ENCODE data around the gene ERCC3.

DNA sequence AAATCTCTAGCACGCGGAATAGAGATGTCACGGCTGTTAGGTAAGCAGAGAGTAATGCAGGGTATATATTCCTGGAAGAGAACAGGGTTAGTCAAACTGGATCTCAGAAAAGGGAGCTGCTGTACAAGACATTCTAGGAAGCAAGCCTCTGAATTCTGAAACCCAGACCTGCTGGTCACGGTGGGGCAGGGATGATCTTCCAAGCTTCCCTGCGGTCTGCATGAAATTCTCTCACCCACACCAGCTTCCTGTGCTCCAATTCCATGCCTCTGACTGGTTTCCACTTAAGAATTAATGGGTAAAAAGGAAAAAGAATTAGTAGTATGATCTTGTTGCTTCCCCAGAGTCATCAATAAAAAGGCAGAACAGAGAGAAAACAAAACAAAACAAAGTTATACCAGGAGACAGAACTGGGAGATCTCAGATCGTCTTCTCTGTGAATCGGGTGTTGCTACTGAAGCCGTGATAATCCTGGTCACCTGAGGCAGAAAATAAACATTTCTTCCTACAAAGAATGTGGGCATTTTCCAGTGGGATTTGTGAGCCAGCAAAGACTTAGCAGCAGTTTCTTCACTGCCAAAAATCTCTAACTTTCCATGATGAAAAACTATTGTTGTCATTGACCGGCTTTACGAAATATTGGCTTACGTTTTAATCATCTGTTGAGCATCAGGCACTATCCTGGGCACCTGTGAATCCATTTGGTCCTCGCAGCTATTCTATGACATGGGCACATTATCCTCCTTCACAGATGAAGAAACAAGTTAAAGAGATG, 68.6 kb downstream of the ERCC3 start:
- TF ChIP-seq KLF16 (CRISPR knock-in tag; IDR thresholded peaks at IDR 0.05), result no peak
- TF ChIP-seq, protein P1, sequence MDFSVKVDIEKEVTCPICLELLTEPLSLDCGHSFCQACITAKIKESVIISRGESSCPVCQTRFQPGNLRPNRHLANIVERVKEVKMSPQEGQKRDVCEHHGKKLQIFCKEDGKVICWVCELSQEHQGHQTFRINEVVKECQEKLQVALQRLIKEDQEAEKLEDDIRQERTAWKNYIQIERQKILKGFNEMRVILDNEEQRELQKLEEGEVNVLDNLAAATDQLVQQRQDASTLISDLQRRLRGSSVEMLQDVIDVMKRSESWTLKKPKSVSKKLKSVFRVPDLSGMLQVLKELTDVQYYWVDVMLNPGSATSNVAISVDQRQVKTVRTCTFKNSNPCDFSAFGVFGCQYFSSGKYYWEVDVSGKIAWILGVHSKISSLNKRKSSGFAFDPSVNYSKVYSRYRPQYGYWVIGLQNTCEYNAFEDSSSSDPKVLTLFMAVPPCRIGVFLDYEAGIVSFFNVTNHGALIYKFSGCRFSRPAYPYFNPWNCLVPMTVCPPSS (IDR thresholded peaks at IDR 0.05), result no peak
- no peak for TF ChIP-seq ZNF747 (CRISPR knock-in tag; IDR thresholded peaks at IDR 0.05; ENCODE audit: borderline replicate concordance)
- no peak for TF ChIP-seq ZNF253 (CRISPR knock-in tag; IDR thresholded peaks at IDR 0.05; ENCODE audit: borderline replicate concordance)
- TF ChIP-seq, protein P2, sequence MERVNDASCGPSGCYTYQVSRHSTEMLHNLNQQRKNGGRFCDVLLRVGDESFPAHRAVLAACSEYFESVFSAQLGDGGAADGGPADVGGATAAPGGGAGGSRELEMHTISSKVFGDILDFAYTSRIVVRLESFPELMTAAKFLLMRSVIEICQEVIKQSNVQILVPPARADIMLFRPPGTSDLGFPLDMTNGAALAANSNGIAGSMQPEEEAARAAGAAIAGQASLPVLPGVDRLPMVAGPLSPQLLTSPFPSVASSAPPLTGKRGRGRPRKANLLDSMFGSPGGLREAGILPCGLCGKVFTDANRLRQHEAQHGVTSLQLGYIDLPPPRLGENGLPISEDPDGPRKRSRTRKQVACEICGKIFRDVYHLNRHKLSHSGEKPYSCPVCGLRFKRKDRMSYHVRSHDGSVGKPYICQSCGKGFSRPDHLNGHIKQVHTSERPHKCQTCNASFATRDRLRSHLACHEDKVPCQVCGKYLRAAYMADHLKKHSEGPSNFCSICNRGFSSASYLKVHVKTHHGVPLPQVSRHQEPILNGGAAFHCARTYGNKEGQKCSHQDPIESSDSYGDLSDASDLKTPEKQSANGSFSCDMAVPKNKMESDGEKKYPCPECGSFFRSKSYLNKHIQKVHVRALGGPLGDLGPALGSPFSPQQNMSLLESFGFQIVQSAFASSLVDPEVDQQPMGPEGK (CRISPR knock-in tag; IDR thresholded peaks at IDR 0.05), result no peak
- no peak for TF ChIP-seq KLF6 (CRISPR knock-in tag; IDR thresholded peaks at IDR 0.05)
- no peak for TF ChIP-seq SMAD3 (CRISPR knock-in tag; IDR thresholded peaks at IDR 0.05)
- TF ChIP-seq, protein P3, sequence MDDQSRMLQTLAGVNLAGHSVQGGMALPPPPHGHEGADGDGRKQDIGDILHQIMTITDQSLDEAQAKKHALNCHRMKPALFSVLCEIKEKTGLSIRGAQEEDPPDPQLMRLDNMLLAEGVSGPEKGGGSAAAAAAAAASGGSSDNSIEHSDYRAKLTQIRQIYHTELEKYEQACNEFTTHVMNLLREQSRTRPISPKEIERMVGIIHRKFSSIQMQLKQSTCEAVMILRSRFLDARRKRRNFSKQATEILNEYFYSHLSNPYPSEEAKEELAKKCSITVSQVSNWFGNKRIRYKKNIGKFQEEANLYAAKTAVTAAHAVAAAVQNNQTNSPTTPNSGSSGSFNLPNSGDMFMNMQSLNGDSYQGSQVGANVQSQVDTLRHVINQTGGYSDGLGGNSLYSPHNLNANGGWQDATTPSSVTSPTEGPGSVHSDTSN (CRISPR knock-in tag; IDR thresholded peaks at IDR 0.05; ENCODE audit: borderline replicate concordance), result no peak
- no peak for TF ChIP-seq CHD2 (IDR thresholded peaks at IDR 0.05; ENCODE audit: low read depth, low read length)
- TF ChIP-seq, protein P4, sequence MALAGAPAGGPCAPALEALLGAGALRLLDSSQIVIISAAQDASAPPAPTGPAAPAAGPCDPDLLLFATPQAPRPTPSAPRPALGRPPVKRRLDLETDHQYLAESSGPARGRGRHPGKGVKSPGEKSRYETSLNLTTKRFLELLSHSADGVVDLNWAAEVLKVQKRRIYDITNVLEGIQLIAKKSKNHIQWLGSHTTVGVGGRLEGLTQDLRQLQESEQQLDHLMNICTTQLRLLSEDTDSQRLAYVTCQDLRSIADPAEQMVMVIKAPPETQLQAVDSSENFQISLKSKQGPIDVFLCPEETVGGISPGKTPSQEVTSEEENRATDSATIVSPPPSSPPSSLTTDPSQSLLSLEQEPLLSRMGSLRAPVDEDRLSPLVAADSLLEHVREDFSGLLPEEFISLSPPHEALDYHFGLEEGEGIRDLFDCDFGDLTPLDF (CRISPR knock-in tag; IDR thresholded peaks at IDR 0.05), result no peak
- TF ChIP-seq CEBPB (IDR thresholded peaks at IDR 0.05; ENCODE audit: borderline replicate concordance, low read depth, low read length), result no peak
- TF ChIP-seq MLLT10 (CRISPR knock-in tag; IDR thresholded peaks at IDR 0.05), result no peak
